Lower lobe of right lung (tissue), 2 donors: ENCODE data around the gene TBCA. TPM values are rescaled to one million over a fixed set of nuclear protein-coding genes. Genes with fewer than 3 reads are reported as not detected.

Source experiments
- ATAC-seq, 2 donors: fragments of 200-7000 bp; cut with Tn5 transposase; one replicate each; pipeline ENCODE4 v1.9.1; 2020 to 2022; ENCODE audit warnings: mild to moderate bottlenecking in 2 of 2, moderate library complexity in 2 of 2
- DNase-seq: peaks from one replicate; pipeline ENCODE4 v3.0.0-alpha.2; 2020
- H3K27ac ChIP-seq: fragments of 200-600 bp; one replicate; pipeline ENCODE4 v1.8.0; 2022
- H3K27me3 ChIP-seq: fragments of 200-600 bp; one replicate; pipeline ENCODE4 v1.8.0; 2022; ENCODE audit warnings: low read depth
- H3K36me3 ChIP-seq: fragments of 200-600 bp; one replicate; pipeline ENCODE4 v1.8.0; 2022; ENCODE audit warnings: mild to moderate bottlenecking
- H3K4me1 ChIP-seq: fragments of 200-600 bp; one replicate; pipeline ENCODE4 v1.8.0; 2022
- H3K4me3 ChIP-seq: fragments of 200-600 bp; one replicate; pipeline ENCODE4 v1.8.0; 2022; ENCODE audit warnings: mild to moderate bottlenecking
- H3K9me3 ChIP-seq: fragments of 200-600 bp; one replicate; pipeline ENCODE4 v1.8.0; 2022
- CTCF ChIP-seq: fragments of 200-600 bp; IDR thresholded peaks from one replicate; pipeline ENCODE4 v1.8.0; 2022; ENCODE audit warnings: antibody characterized with exemption, mild to moderate bottlenecking
- intact Hi-C: fragments of 100-400 bp; cut with DNase I; formaldehyde crosslinking; loops from one replicate; pipeline ENCODE4 v1.11.0; 2022
- total RNA-seq: library from RNA; stranded (reverse); fragmentation: NEBNext Ultra II Directional; extraction: Animal tissue kit (Norgen Biotek cat#: 25700); gene quantifications from one replicate; pipeline ENCODE4 v1.2.1, GENCODE V29; 2021
- donor health status: DM: no; HTN: yes; CAD: no; lungs with severe emphysema.

Gene TBCA
- total RNA-seq, 1 donor from 2014 or later: 117 TPM

- Histone ChIP-seq H3K27me3 (no peaks in the 10 kb centered on the region), H3K9me3 (peaks cover 17% of the 10 kb centered on the region), H3K4me1 (no peaks in the 10 kb centered on the region), H3K4me3 (no peak overlapping the region), H3K36me3 (no peaks in the 10 kb centered on the region), H3K27ac (no peak overlapping the region)
- intact Hi-C loops: no loop called here
- TF ChIP-seq CTCF: no peak
- DNase-seq: no peak
- no peak for ATAC-seq
Measured at GRCh38 chr5:77798456-77798855, 22.3 kb upstream of the TBCA start.

- DNase-seq: no peak
- Histone ChIP-seq H3K27me3 (no peaks in the 10 kb centered on the region), H3K36me3 (no peaks in the 10 kb centered on the region), H3K4me3 (no peak overlapping the region), H3K9me3 (peaks cover 9% of the 10 kb centered on the region), H3K4me1 (no peaks in the 10 kb centered on the region), H3K27ac (no peak overlapping the region)
- no peak for TF ChIP-seq CTCF
- peak; percentile 37 to 43 for ATAC-seq
- intact Hi-C loops: no loop called here
Measured at GRCh38 chr5:77797136-77797535, 21.0 kb upstream of the TBCA start.

DNA sequence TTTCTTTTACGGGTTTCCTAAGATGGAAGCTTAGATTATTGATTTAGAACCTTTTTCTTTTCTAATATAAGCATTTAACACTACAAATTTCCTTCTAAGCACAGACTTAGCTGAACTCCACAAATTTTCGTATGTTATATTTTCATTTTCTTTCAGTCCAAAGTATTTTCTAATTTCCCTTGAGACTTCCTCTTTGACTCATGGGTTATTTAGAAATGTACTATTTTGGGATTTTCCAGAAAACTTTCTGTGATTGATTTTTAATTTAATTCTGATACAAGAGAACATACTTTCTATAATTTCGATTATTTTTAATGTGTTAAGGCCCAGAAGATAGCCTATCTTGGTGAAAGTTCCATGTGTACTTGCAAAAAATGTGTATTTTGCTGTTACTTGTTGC lies 19.7 kb upstream of the TBCA start:
- Histone ChIP-seq H3K27ac (no peak overlapping the region), H3K4me1 (no peaks in the 10 kb centered on the region), H3K27me3 (no peaks in the 10 kb centered on the region), H3K36me3 (no peaks in the 10 kb centered on the region), H3K9me3 (no peaks in the 10 kb centered on the region), H3K4me3 (no peak overlapping the region)
- no peak for DNase-seq
- intact Hi-C loops: no loop called here
- TF ChIP-seq CTCF: no peak
- ATAC-seq: no peak

GRCh38 chr5:77795268-77795667 lies 19.1 kb upstream of the TBCA start:
- Histone ChIP-seq H3K4me1 (no peaks in the 10 kb centered on the region), H3K27ac (no peak overlapping the region), H3K27me3 (no peaks in the 10 kb centered on the region), H3K36me3 (no peaks in the 10 kb centered on the region), H3K4me3 (no peak overlapping the region), H3K9me3 (no peaks in the 10 kb centered on the region)
- intact Hi-C loops: no loop called here
- TF ChIP-seq CTCF: no peak
- ATAC-seq: no peak
- no peak for DNase-seq

- Histone ChIP-seq H3K9me3 (no peaks in the 10 kb centered on the region), H3K4me3 (no peak overlapping the region), H3K36me3 (no peaks in the 10 kb centered on the region), H3K27me3 (no peaks in the 10 kb centered on the region), H3K27ac (no peak overlapping the region), H3K4me1 (no peaks in the 10 kb centered on the region)
- DNase-seq (no peak), ATAC-seq (no peak)
- TF ChIP-seq CTCF: no peak
- intact Hi-C loops: no loop called here
Measured at GRCh38 chr5:77791926-77792325, 15.8 kb upstream of the TBCA start.

DNA sequence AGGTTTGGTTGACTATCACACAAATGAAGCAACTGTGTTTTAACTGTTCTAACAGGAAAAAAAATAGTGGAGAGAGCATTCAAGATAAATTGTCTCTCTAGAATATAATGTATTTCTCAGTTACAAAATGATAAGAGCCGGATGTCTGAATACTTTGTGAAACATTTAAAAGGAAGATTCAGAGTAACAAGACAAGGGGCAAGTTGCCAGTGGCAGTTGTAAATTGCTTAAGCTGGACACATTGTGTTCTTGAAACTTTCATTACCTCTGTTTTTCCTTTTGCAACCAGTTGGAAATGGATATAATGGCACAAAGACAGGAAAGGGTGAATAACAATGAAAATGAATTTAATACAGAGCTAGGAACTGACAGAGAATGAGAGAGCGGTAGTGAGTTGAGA lies 15.2 kb upstream of the TBCA start:
- H3K4me1 ChIP-seq: no peaks in the 10 kb centered on the region
- H3K4me3 ChIP-seq: no peak overlapping the region
- ATAC-seq: no peak
- TF ChIP-seq CTCF: no peak
- H3K27ac ChIP-seq: no peak overlapping the region
- no peaks in the 10 kb centered on the region for H3K36me3 ChIP-seq
- intact Hi-C loops: no loop called here
- no peaks in the 10 kb centered on the region for H3K9me3 ChIP-seq
- H3K27me3 ChIP-seq: no peaks in the 10 kb centered on the region
- DNase-seq: no peak
